CD14-positive monocyte (primary cell): Measurements from ENCODE around the gene FEZF1. TPM values are rescaled to one million over a fixed set of nuclear protein-coding genes. Genes with fewer than 3 reads are reported as not detected.

ENCODE experiments used
- DNase-seq, 3 donors: peaks; one replicate each; pipeline ENCODE4 v3.0.0-alpha.2; 2011 to 2022
- H2AFZ ChIP-seq: 2 replicates; pipeline ENCODE4 v1.6.0; 2012; ENCODE audit warnings: mild to moderate bottlenecking, low read depth, low read length, inconsistent platforms; ENCODE audit not compliant: insufficient read depth, poor library complexity, severe bottlenecking
- H3K27ac ChIP-seq, 2 donors: 1 replicate in 1 of 2; 2 replicates in 1 of 2; pipeline ENCODE4 v1.5.1; 2012 to 2013; ENCODE audit warnings: low read length in 2 of 2, control low read depth in 1 of 2, inconsistent platforms in 1 of 2, low read depth in 1 of 2, mild to moderate bottlenecking in 1 of 2
- H3K27me3 ChIP-seq, 2 donors: one replicate each; pipeline versions ENCODE4 v1.6.0 to v1.6.1; 2011 to 2013; ENCODE audit warnings: low read length in 2 of 2; ENCODE audit not compliant: control insufficient read depth in 2 of 2, insufficient read depth in 2 of 2
- H3K36me3 ChIP-seq, 2 donors: replicated peaks in 1 of 2; 1 replicate in 1 of 2; 2 replicates in 1 of 2; pipeline versions ENCODE4 v1.5.1 to v1.6.1; 2012 to 2013; ENCODE audit warnings: low read length in 2 of 2, control low read depth in 1 of 2, inconsistent platforms in 1 of 2, mild to moderate bottlenecking in 1 of 2; ENCODE audit not compliant: insufficient read depth in 2 of 2, control insufficient read depth in 1 of 2
- H3K4me1 ChIP-seq, 2 donors: 1 replicate in 1 of 2; 2 replicates in 1 of 2; pipeline versions ENCODE4 v1.5.1 to v1.6.1; 2012 to 2013; ENCODE audit warnings: low read length in 2 of 2, control low read depth in 1 of 2, inconsistent platforms in 1 of 2, mild to moderate bottlenecking in 1 of 2, moderate library complexity in 1 of 2; ENCODE audit not compliant: insufficient read depth in 2 of 2, control insufficient read depth in 1 of 2
- H3K4me2 ChIP-seq: replicated peaks from 2 replicates; pipeline ENCODE3; 2012; ENCODE audit warnings: low read length, moderate library complexity, mild to moderate bottlenecking; ENCODE audit not compliant: poor library complexity, severe bottlenecking; ENCODE audit errors: extremely low read depth
- H3K4me3 ChIP-seq, 3 experiments: fragments of 200-600 bp in 1 of 3; sonication (generic) in 1 of 3; replicated peaks in 1 of 3; 1 replicate in 2 of 3; 2 replicates in 1 of 3; pipeline ENCODE4 v1.5.1; 2011 to 2013; ENCODE audit warnings: low read length in 3 of 3, mild to moderate bottlenecking in 3 of 3, control low read depth in 2 of 3, low read depth in 2 of 3, inconsistent platforms in 1 of 3, moderate library complexity in 1 of 3
- H3K79me2 ChIP-seq: 2 replicates; pipeline ENCODE4 v1.6.0; 2012; ENCODE audit warnings: mild to moderate bottlenecking, control low read depth, inconsistent platforms, low read length, moderate library complexity; ENCODE audit not compliant: insufficient read depth
- H3K9ac ChIP-seq: 2 replicates; pipeline ENCODE4 v1.6.0; 2017; ENCODE audit warnings: low read length, mild to moderate bottlenecking; ENCODE audit not compliant: insufficient read depth, poor library complexity, severe bottlenecking
- H3K9me3 ChIP-seq, 2 donors: replicated peaks in 1 of 2; 1 replicate in 1 of 2; 2 replicates in 1 of 2; pipeline versions ENCODE4 v1.5.1 to v1.6.1; 2012 to 2013; ENCODE audit warnings: low read length in 2 of 2, control low read depth in 1 of 2; ENCODE audit not compliant: control insufficient read depth in 1 of 2, insufficient read depth in 1 of 2
- H4K20me1 ChIP-seq: 2 replicates; pipeline ENCODE4 v1.6.0; 2012; ENCODE audit warnings: mild to moderate bottlenecking, low read length, control low read depth, moderate library complexity; ENCODE audit not compliant: insufficient read depth
- H3K27ac Mint-ChIP-seq, 7 donors: one replicate each; pipeline ENCODE4 v1.8.0; 2020; ENCODE audit warnings: mild to moderate bottlenecking in 7 of 7, mixed read lengths in 7 of 7, moderate library complexity in 6 of 7, inconsistent platforms in 2 of 7
- H3K27me3 Mint-ChIP-seq, 3 donors: one replicate each; pipeline ENCODE4 v1.8.0; 2021 to 2022; ENCODE audit warnings: low read depth in 3 of 3, mild to moderate bottlenecking in 3 of 3, mixed read lengths in 3 of 3, moderate library complexity in 3 of 3, inconsistent platforms in 1 of 3
- H3K36me3 Mint-ChIP-seq, 2 donors: one replicate each; pipeline ENCODE4 v1.8.0; 2020; ENCODE audit warnings: mixed read lengths in 2 of 2, inconsistent platforms in 1 of 2, mild to moderate bottlenecking in 1 of 2
- H3K4me1 Mint-ChIP-seq: one replicate; pipeline ENCODE4 v1.8.0; 2020; ENCODE audit warnings: mild to moderate bottlenecking, mixed read lengths
- H3K4me3 Mint-ChIP-seq, 2 donors: one replicate each; pipeline ENCODE4 v1.8.0; 2020; ENCODE audit warnings: mild to moderate bottlenecking in 2 of 2, mixed read lengths in 2 of 2, moderate library complexity in 1 of 2
- H3K9me3 Mint-ChIP-seq, 7 donors: one replicate each; pipeline ENCODE4 v1.8.0; 2020 to 2022; ENCODE audit warnings: mixed read lengths in 7 of 7, mild to moderate bottlenecking in 6 of 7, moderate library complexity in 6 of 7, inconsistent platforms in 2 of 7
- CTCF ChIP-seq: fragments of 200-600 bp; IDR thresholded peaks from one replicate; pipeline ENCODE4 v1.8.0; 2022; ENCODE audit warnings: antibody characterized with exemption, mild to moderate bottlenecking
- WGBS: methylation state at CpG from one replicate; pipeline ENCODE4 v1.1.5; 2013; ENCODE audit warnings: missing lambda C conversion rate; ENCODE audit not compliant: insufficient coverage; 5-methylcytosine and 5-hydroxymethylcytosine counted together
- intact Hi-C, 2 donors: fragments of 100-400 bp; cut with micrococcal nuclease; formaldehyde crosslinking; loops; one replicate each; pipeline versions ENCODE4 v1.15.0 to v1.15.1; 2023
- polyA plus RNA-seq, 3 donors: library from polyadenylated mRNA; depleted of rRNA in 1 of 3; unstranded in 2 of 3; stranded (reverse) in 1 of 3; fragments of 300-500 nt in 2 of 3; fragments of >200 nt in 1 of 3; fragmentation: Illumina TruSeq in 2 of 3; gene quantifications; 1 replicate in 2 of 3; 2 replicates in 1 of 3; pipeline ENCODE4 v1.2.3, GENCODE V29; 2012 to 2021

FEZF1 gene
- polyA plus RNA-seq, 3 donors: not detected

GRCh38 chr7:122261442-122261841 is 43.1 kb downstream of the FEZF1 start:
- no peaks in the 10 kb centered on the region for H4K20me1 ChIP-seq
- no peak for TF ChIP-seq CTCF
- peaks cover 0 to 2% (median 2%) of the 10 kb centered on the region in 3 donors for H3K27me3 Mint-ChIP-seq
- H3K9me3 Mint-ChIP-seq: peaks cover 0 to 4% (median 2%) of the 10 kb centered on the region in 7 donors
- H3K4me2 ChIP-seq: no peak overlapping the region
- no peak overlapping the region for H2AFZ ChIP-seq
- intact Hi-C loops: no loop called here
- H3K4me3 Mint-ChIP-seq: no peak overlapping the region
- H3K4me3 ChIP-seq: no peak overlapping the region
- no peaks in the 10 kb centered on the region for H3K36me3 Mint-ChIP-seq
- H3K4me1 Mint-ChIP-seq: no peaks in the 10 kb centered on the region
- no peaks in the 10 kb centered on the region for H3K27me3 ChIP-seq
- H3K79me2 ChIP-seq: no peaks in the 10 kb centered on the region
- WGBS: 48% methylated on average over 4 of the region's 4 CpGs
- H3K27ac Mint-ChIP-seq: no peak overlapping the region
- H3K9me3 ChIP-seq: no peaks in the 10 kb centered on the region
- H3K36me3 ChIP-seq: no peaks in the 10 kb centered on the region
- H3K9ac ChIP-seq: no peak overlapping the region
- no peak for DNase-seq
- no peak overlapping the region for H3K27ac ChIP-seq
- no peaks in the 10 kb centered on the region for H3K4me1 ChIP-seq

- Mint-ChIP-seq H3K27ac (no peak overlapping the region), H3K36me3 (no peaks in the 10 kb centered on the region), H3K9me3 (peaks cover 0 to 4% (median 2%) of the 10 kb centered on the region in 7 donors), H3K27me3 (peaks cover 0 to 2% (median 2%) of the 10 kb centered on the region in 3 donors), H3K4me3 (no peak overlapping the region), H3K4me1 (no peaks in the 10 kb centered on the region)
- Histone ChIP-seq H3K79me2 (no peaks in the 10 kb centered on the region), H3K36me3 (no peaks in the 10 kb centered on the region), H3K27ac (no peak overlapping the region), H2AFZ (no peak overlapping the region), H4K20me1 (no peaks in the 10 kb centered on the region), H3K9ac (no peak overlapping the region), H3K4me3 (no peak overlapping the region), H3K4me1 (no peaks in the 10 kb centered on the region), H3K27me3 (no peaks in the 10 kb centered on the region), H3K4me2 (no peak overlapping the region), H3K9me3 (no peaks in the 10 kb centered on the region)
- DNase-seq: no peak
- TF ChIP-seq CTCF: no peak
- intact Hi-C loops: no loop called here
These were observed 43.5 kb downstream of the FEZF1 start for GRCh38 chr7:122261016-122261415.
